Fibroblast of skin of right biceps (primary cell): ENCODE results near the gene FAM118B.
"Not testable (repeated sequence)": the region's sequence is repeated elsewhere in the genome, so short reads cannot be mapped to it uniquely, and the experiment has no call there.

Experiments
- DNase-seq: peaks from one replicate; pipeline ENCODE4 v3.0.0-alpha.2; 2013

Gene FAM118B

GRCh38 chr11:126219547-126219946 is 8.0 kb downstream of the FAM118B start:
- no peak for DNase-seq

- no peak for DNase-seq
Measured at GRCh38 chr11:126224647-126225294, 13.2 kb downstream of the FAM118B start.

DNA sequence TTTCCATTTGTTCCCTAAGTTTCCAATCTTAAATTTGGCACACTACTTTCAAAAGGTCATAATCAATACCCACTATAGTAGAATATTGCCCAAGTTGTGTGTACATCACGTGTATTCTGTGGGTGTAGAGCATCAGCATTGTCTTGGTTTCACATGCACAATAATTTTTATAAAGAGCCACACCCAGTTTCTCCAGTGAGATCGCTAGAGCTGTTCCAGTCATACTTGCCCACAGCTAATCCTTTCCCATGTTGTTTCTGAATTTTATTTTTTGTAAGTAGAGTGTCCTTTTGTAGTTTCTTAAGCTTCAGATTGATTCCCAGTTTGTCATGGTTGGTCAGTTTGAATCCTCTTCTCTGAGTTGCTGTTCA is 13.7 kb downstream of the FAM118B start:
- no peak for DNase-seq

GRCh38 chr11:126226334-126227084 is 14.9 kb downstream of the FAM118B start:
- DNase-seq, result no peak

GRCh38 chr11:126229858-126230540 is 18.4 kb downstream of the FAM118B start:
- peak; percentile 45 for DNase-seq

DNA sequence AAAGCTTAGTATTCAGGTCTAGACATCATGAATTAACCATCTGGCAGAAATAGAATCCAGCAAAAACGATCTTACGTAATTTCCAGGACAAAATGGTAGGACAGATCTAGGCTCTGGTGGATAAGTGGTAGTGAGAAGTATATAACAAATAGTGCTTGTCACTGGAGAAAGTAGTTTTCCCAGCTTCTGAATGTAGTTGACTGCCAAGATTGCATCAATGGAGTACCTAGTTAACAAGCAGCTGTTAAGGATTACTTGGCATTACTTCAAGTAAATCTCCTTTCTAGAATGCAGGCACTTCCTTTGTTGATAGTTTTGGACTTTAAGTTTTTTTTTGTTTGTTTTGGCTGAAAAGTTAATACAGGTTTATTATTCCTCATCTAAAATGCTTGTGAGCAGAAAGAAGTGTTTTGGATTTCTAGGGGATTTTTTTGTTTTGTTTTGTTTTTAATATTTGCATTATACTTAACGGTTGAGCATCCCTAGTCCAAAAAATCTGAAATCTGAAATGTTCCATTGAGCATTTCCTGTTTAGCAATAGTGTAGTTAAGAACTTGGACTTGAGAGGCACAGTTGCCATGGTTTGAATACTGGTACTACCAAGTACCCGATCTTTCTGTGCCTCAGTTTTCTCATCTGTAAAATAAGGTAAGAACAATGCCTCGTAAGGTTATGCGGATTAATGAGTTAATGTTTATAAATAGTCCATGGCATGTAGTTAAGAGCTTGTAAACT is 20.3 kb downstream of the FAM118B start:
- DNase-seq, result no peak

DNA sequence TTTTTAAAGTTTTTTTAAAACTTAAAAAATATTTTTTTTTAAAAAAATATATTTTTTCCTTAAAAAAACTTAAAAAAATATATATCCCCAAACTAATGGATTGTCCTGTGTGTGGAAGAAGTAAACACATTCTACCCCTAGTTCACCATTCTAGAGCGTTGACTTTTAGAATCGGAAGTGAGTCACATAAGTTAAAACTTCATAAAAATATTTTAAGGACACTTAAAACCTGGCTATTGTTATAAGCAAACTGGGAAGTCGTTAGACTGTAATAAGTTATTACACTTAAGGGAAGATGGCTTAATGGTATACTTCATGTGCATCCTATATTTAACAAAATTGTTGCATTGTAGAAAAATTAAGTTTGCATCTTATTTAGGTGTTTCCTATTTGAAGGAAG is 21.1 kb downstream of the FAM118B start:
- no peak for DNase-seq

DNA sequence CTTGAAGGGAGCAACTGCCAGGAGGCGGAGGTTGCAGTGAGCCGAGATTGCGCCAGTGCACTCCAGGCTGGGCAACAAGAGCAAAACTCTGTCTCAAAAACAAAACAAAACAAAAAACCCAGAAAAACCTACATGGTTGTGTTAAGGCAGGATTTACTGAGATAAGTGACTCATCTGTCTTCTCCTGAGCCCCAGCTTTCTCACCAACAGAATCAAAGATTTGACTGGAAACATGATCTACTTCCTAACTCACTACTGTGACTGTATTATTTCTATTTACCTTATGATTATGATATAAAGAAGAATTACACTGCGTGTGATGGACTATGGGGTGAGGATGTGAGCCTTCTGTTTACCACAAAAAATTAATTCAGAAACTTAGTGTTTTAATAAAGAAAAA is 21.8 kb downstream of the FAM118B start:
- DNase-seq, result peak; percentile 10

DNA sequence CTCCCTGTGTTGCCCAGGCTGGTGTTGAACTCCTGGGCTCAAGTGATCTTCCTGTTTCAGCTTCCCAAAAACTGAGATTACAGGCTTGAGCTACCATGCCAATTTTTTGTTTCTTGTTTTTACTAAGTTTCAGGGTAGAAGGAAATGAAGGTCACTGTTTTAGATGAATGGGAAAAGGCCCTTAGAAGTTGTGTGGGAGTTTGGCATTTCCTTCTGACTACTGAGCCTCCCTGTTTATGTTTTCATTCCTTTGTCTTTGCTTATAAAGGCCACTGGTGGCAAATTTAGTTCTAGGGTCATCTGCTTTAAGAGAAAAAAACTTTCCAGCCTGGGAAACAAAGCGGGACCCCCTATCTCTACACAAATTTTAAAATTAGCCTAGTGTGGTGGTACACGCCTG is 35.1 kb downstream of the FAM118B start:
- DNase-seq, result no peak

DNA sequence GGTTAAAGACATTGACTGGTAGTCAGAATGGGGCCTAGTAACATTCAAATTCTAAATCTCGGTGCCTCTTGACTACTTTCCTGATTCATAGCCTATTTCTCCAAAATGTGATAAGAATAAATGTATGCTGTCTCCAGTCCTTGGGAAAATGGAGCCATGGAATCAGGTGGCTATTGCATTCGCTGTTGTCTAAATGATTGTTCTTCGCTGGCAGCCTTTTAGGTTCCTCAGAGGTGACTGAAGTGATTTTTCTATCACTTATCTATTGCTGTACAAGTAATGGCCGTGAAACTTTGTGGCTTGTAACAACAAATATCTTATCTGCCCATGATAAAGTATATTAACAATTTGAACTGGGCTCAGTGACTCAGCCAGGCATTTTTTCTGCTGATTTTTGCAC is 41.7 kb downstream of the FAM118B start:
- no peak for DNase-seq

DNA sequence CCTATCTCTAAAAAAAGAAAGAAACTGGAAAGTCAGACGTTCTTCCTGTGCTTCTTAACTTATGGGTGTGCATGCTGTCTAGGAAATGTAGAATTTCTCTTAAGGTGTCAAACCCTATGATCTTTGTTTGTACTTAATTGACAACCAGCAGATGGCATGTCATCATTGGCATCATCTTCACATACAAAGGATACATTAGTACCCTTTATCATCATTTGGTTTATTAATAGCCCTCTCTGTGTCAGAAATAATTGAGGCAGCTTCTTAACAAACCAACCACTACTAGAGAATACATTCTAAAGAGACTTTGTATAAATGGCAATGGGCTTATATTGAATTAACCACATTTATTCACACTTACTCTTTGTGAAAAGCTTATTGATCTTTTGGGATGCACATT is 43.2 kb downstream of the FAM118B start:
- DNase-seq, result no peak

DNA sequence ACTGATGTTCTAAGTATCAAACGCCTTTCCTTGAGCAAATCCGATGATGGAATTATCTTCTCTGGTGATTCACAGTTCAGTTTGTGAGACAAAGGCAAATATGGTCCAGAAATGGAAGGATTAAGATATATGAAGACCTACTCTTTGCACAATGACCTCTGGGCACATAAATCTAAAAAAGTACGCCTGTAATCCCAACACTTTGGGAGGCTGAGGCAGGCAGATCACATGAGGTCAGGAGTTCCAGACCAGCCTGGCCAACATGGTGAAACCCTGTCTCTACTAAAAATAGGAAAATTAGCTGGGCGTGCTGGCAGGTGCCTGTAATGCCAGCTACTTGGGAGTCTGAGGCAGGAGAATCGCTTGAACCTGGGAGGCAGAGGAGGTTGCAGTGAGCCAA is 43.9 kb downstream of the FAM118B start:
- DNase-seq, result not testable (repeated sequence)

- DNase-seq, result no peak
Measured at GRCh38 chr11:126256216-126256615, 44.6 kb downstream of the FAM118B start.

DNA sequence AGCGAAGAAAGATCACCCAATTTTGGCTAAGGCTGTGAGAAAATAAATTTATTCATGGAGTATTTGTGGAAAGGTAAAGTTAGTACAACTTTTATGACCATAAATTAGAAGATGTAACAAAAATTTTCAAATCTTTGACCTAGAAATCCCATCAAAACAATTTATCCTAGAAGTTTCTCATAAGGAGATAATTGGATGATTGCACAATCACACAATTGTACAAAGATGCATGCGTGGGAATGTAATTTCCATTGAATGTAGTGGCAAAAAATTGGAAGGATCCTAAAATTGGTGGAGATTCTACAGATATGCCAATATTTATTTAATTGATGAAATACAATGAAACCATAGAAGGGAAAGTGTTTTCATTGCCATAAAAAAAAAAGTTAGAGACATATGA is 45.6 kb downstream of the FAM118B start:
- no peak for DNase-seq

GRCh38 chr11:126257764-126258163 is 46.2 kb downstream of the FAM118B start:
- DNase-seq, result peak; percentile 53

DNA sequence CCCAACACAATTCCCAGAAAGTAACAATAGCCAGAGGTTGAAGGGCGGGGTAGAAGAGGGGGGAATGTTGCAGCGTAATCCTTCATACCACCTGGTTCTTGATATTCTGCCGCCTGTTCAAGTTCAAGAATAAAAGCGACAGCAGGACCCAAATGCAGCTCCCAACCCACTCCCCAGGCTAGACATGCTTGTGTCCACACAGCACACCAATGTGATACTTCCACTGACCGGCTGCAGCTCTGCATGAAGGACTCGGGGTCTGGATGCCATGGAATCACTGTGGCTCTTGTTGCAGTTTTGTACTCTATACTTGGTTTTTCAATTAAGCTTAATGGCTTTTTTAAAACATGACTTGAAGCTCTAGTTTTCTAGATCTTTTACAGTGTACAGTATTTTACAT is 50.6 kb downstream of the FAM118B start:
- no peak for DNase-seq

DNA sequence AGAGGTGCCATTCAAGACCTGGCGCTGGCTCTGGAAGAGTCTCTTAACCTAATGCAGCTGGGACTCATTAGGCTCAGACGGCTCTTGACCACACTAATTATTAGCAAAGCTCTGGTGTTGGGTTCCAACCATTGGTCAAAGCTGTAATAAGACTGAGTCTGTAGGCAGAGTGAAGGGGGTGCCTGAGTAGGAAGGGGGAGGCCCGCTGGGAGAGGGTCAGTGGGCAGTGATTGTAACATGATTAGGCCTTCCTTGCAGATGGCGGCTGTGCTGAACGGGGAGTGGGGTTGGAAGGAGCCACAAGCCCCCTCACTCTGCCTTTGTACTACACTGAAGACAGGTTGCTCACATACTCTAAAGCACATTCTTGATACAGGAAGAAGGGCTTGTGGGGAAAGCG is 51.9 kb downstream of the FAM118B start:
- no peak for DNase-seq

GRCh38 chr11:126265811-126266210 is 54.2 kb downstream of the FAM118B start:
- DNase-seq, result no peak

GRCh38 chr11:126267650-126268049 is 56.1 kb downstream of the FAM118B start:
- no peak for DNase-seq

DNA sequence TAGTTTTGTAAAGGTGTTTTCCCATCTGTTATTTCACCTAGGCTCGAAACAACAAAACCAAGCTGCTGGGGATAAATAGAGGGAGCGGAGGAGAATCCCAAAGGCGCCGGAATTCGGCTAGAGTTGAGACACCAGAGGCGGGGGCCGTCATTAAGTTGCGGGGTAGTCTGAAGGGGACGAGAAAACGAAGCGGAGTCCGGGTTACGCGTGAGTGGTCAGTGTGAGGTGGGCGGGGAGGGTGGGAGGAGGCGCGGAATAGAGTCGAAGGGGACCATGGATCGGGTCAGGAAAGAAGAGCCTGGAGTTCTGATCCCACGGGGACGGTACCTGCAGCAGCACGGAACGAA is 56.8 kb downstream of the FAM118B start:
- DNase-seq, result no peak

DNA sequence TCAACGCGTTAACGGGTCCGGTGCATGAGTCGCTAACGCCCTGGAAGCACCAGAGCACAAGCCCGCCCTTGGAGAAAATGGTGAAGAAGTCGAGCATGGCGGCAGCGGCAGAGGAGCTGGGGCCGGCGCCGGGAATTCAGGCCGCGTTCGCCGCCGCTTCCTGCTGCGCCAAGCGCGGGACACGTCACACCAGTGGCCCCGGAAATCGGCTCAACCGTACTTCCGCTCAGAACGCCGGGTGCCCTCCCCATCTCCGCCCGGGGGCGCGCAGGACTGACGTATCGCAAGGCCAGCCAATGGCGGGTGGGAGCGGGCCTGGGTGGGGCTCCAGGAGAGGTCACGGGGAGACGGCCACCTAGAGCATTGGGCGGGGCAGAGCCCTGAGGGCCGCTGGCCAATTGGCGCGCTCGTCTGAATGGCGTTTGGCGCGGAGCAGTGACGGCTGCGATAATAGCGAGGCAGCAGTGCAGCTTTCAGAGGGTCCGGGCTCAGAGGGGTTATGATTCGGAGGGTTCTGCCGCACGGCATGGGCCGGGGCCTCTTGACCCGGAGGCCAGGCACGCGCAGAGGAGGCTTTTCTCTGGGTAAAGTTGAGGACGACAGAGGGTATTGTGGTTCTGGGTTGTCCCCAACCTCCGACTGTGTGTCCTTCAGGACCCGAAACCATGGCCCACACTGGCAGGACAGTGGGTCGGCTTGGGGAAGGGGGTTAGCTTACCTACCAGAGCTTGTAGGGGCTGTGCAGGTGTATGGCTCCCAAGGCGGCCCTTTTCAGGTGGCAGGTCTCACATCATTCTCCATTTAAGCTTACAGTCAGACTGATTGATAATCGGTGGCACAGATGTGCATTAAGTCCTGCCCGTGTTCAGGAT is 57.4 kb downstream of the FAM118B start, which contains the start of the genes FOXRED1 and SRPRA:
FOXRED1 (plus strand) TSS at position 447 of the 872 bp plus-strand sequence; CDS start at position 500, 53 bp downstream.
SRPRA (minus strand) TSS at position 188 of the 872 bp plus-strand sequence; CDS start at position 97, 91 bp downstream.
- DNase-seq, result peak; percentile 99

DNA sequence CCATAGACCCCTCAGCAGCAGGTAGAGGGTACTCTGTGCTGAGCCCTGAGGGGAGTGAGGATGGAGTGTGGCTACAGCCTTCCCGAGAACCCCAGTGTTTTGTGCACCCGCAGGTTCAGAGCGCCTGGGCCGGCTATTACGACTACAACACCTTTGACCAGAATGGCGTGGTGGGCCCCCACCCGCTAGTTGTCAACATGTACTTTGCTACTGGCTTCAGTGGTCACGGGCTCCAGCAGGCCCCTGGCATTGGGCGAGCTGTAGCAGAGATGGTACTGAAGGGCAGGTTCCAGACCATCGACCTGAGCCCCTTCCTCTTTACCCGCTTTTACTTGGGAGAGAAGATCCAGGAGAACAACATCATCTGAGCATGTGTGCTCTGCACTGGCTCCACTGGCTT is 65.7 kb downstream of the FAM118B start:
- no peak for DNase-seq
